WTC11 (cell line): ENCODE results near the gene CFAP126.

Experiments
- AFF4 ChIP-seq: sonication (generic); formaldehyde crosslinking; IDR thresholded peaks from 2 replicates; pipeline ENCODE4 v1.8.1; 2023; ENCODE audit warnings: mild to moderate bottlenecking, missing genetic modification reagents, borderline replicate concordance
- CREB1 ChIP-seq: sonication (generic); formaldehyde crosslinking; IDR thresholded peaks from 2 replicates; pipeline ENCODE4 v1.8.0; 2023; ENCODE audit warnings: mild to moderate bottlenecking, missing genetic modification reagents
- ELF4 ChIP-seq: sonication (generic); formaldehyde crosslinking; IDR thresholded peaks from 2 replicates; pipeline ENCODE4 v1.8.1; 2022; ENCODE audit warnings: low read depth, mild to moderate bottlenecking, moderate library complexity, missing genetic modification reagents
- FOXK1 ChIP-seq: sonication (generic); formaldehyde crosslinking; IDR thresholded peaks from 2 replicates; pipeline ENCODE4 v1.8.0; 2022; ENCODE audit warnings: mild to moderate bottlenecking, moderate library complexity, missing genetic modification reagents
- NFATC4 ChIP-seq: fragments of 250-450 bp; sonication (Bioruptor Pico); IDR thresholded peaks from 2 replicates; pipeline ENCODE4 v1.9.0; 2021; ENCODE audit warnings: mild to moderate bottlenecking
- NFYB ChIP-seq: sonication (generic); formaldehyde crosslinking; conservative IDR thresholded peaks from 2 replicates; pipeline ENCODE4 v1.8.0; 2022; ENCODE audit warnings: low read depth, missing genetic modification reagents
- NR2C2 ChIP-seq: sonication (generic); formaldehyde crosslinking; IDR thresholded peaks from 2 replicates; pipeline ENCODE4 v1.8.0; 2022; ENCODE audit warnings: mild to moderate bottlenecking, missing genetic modification reagents
- SMAD4 ChIP-seq: sonication (generic); formaldehyde crosslinking; IDR thresholded peaks from 2 replicates; pipeline ENCODE4 v1.8.0; 2022; ENCODE audit warnings: mild to moderate bottlenecking, missing genetic modification reagents
- TF ChIP-seq, protein P1 (sequence below): fragments of 200-600 bp; IDR thresholded peaks from 2 replicates; pipeline ENCODE4 v1.8.0; 2022; ENCODE audit warnings: antibody characterized with exemption
- TF ChIP-seq, protein P2 (sequence below): sonication (generic); formaldehyde crosslinking; IDR thresholded peaks from 2 replicates; pipeline ENCODE4 v1.8.1; 2023; ENCODE audit warnings: mild to moderate bottlenecking, missing genetic modification reagents
- TF ChIP-seq, protein P3 (sequence below): sonication (generic); formaldehyde crosslinking; IDR thresholded peaks from 2 replicates; pipeline ENCODE4 v1.8.0; 2022; ENCODE audit warnings: mild to moderate bottlenecking, missing genetic modification reagents

- TF ChIP-seq, protein P1, sequence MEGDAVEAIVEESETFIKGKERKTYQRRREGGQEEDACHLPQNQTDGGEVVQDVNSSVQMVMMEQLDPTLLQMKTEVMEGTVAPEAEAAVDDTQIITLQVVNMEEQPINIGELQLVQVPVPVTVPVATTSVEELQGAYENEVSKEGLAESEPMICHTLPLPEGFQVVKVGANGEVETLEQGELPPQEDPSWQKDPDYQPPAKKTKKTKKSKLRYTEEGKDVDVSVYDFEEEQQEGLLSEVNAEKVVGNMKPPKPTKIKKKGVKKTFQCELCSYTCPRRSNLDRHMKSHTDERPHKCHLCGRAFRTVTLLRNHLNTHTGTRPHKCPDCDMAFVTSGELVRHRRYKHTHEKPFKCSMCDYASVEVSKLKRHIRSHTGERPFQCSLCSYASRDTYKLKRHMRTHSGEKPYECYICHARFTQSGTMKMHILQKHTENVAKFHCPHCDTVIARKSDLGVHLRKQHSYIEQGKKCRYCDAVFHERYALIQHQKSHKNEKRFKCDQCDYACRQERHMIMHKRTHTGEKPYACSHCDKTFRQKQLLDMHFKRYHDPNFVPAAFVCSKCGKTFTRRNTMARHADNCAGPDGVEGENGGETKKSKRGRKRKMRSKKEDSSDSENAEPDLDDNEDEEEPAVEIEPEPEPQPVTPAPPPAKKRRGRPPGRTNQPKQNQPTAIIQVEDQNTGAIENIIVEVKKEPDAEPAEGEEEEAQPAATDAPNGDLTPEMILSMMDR: no peak
- TF ChIP-seq NFATC4 (CRISPR knock-in tag) (no peak), ELF4 (CRISPR knock-in tag) (no peak), NR2C2 (no peak), FOXK1 (CRISPR knock-in tag) (no peak), AFF4 (CRISPR knock-in tag) (no peak), NFYB (CRISPR knock-in tag) (no peak), CREB1 (CRISPR knock-in tag) (no peak), SMAD4 (CRISPR knock-in tag) (no peak)
- TF ChIP-seq, protein P2, sequence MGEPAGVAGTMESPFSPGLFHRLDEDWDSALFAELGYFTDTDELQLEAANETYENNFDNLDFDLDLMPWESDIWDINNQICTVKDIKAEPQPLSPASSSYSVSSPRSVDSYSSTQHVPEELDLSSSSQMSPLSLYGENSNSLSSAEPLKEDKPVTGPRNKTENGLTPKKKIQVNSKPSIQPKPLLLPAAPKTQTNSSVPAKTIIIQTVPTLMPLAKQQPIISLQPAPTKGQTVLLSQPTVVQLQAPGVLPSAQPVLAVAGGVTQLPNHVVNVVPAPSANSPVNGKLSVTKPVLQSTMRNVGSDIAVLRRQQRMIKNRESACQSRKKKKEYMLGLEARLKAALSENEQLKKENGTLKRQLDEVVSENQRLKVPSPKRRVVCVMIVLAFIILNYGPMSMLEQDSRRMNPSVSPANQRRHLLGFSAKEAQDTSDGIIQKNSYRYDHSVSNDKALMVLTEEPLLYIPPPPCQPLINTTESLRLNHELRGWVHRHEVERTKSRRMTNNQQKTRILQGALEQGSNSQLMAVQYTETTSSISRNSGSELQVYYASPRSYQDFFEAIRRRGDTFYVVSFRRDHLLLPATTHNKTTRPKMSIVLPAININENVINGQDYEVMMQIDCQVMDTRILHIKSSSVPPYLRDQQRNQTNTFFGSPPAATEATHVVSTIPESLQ (CRISPR knock-in tag): no peak
- TF ChIP-seq, protein P3, sequence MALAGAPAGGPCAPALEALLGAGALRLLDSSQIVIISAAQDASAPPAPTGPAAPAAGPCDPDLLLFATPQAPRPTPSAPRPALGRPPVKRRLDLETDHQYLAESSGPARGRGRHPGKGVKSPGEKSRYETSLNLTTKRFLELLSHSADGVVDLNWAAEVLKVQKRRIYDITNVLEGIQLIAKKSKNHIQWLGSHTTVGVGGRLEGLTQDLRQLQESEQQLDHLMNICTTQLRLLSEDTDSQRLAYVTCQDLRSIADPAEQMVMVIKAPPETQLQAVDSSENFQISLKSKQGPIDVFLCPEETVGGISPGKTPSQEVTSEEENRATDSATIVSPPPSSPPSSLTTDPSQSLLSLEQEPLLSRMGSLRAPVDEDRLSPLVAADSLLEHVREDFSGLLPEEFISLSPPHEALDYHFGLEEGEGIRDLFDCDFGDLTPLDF (CRISPR knock-in tag): no peak
Observed at GRCh38 chr1:161374373-161374772, 6.7 kb upstream of the CFAP126 start.
